ENCODE data around the gene STK24.

Gene STK24

GRCh38 chr13:98450026-98450425, 126.9 kb downstream of the STK24 start:
- no peak for DNase-seq (ENCODE audit: low spot score)

- DNase-seq (ENCODE audit: low spot score) = no peak
Observed at GRCh38 chr13:98449273-98449672, 127.6 kb downstream of the STK24 start.

- DNase-seq (ENCODE audit: low spot score) = no peak
Observed at GRCh38 chr13:98448642-98448928, 128.3 kb downstream of the STK24 start.

- DNase-seq (ENCODE audit: low spot score) = peak; percentile 69
Observed at GRCh38 chr13:98447881-98448641, 128.8 kb downstream of the STK24 start.

- no peak for DNase-seq (ENCODE audit: low spot score)
Observed at GRCh38 chr13:98447130-98447529, 129.8 kb downstream of the STK24 start.

- no peak for DNase-seq (ENCODE audit: low spot score)
Observed at GRCh38 chr13:98446234-98446621, 130.7 kb downstream of the STK24 start.

- DNase-seq (ENCODE audit: low spot score) = no peak
Observed at GRCh38 chr13:98445340-98446233, 131.3 kb downstream of the STK24 start.

GRCh38 chr13:98444381-98444780, 132.5 kb downstream of the STK24 start:
- DNase-seq (ENCODE audit: low spot score) = no peak

GRCh38 chr13:98443800-98444325, 133.0 kb downstream of the STK24 start:
- DNase-seq (ENCODE audit: low spot score) = no peak

GRCh38 chr13:98443329-98443728, 133.6 kb downstream of the STK24 start:
- DNase-seq (ENCODE audit: low spot score) = no peak

GRCh38 chr13:98442391-98443230, 134.3 kb downstream of the STK24 start:
- DNase-seq (ENCODE audit: low spot score) = no peak

GRCh38 chr13:98441056-98441676, 135.7 kb downstream of the STK24 start:
- no peak for DNase-seq (ENCODE audit: low spot score)

- DNase-seq (ENCODE audit: low spot score) = no peak
Observed at GRCh38 chr13:98440390-98441055, 136.4 kb downstream of the STK24 start.

- DNase-seq (ENCODE audit: low spot score) = no peak
Observed at GRCh38 chr13:98439896-98440295, 137.0 kb downstream of the STK24 start.

GRCh38 chr13:98439126-98439828, 137.6 kb downstream of the STK24 start:
- no peak for DNase-seq (ENCODE audit: low spot score)

GRCh38 chr13:98438246-98439125, 138.4 kb downstream of the STK24 start:
- DNase-seq (ENCODE audit: low spot score) = no peak

- no peak for DNase-seq (ENCODE audit: low spot score)
Observed at GRCh38 chr13:98436233-98436910, 140.5 kb downstream of the STK24 start.

- no peak for DNase-seq (ENCODE audit: low spot score)
Observed at GRCh38 chr13:98435376-98435775, 141.5 kb downstream of the STK24 start.

- DNase-seq (ENCODE audit: low spot score) = no peak
Observed at GRCh38 chr13:98434060-98434459, 142.8 kb downstream of the STK24 start.
